GM13976 (cell line): Measurements from ENCODE around the gene ARHGAP6.

Source experiments
- DNase-seq: peaks from one replicate; pipeline ENCODE4 v3.0.0; 2012; ENCODE audit warnings: low spot score
- in situ Hi-C: fragments of 300-500 bp; cut with MboI; formaldehyde crosslinking; loops from one replicate; pipeline ENCODE4 v1.12.0; 2022; ENCODE audit warnings: low sequenced_read_pairs, mixed read lengths, inconsistent platforms; ENCODE audit not compliant: unreplicated experiment
- TF ChIP-seq, protein P1 (sequence below): IDR thresholded peaks from 2 replicates; pipeline ENCODE4 v1.5.1; 2012; ENCODE audit warnings: borderline replicate concordance, mild to moderate bottlenecking; ENCODE audit not compliant: insufficient read depth; ENCODE audit errors: extremely low read depth, missing control alignments, control extremely low read depth

The ARHGAP6 gene

DNA sequence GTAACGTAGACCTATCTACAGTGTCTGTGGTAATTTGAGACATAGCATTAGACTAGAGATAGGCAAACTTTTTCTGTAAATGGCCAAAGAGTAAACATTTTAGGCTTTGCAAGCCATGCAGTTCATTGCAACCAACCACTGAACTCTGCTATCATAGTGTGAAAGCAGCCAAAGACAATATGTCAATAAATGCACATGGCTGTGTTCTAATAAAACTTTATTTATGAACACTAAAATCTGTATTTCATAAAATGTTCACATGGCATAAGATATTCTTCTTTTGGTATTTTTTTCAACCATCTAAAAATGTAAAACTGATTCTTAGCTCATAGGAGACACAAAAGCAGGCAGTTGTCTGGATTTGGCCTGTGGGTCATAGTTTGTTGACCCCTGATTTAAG is 251.6 kb downstream of the ARHGAP6 start:
- no peak for DNase-seq
- TF ChIP-seq, protein P1, sequence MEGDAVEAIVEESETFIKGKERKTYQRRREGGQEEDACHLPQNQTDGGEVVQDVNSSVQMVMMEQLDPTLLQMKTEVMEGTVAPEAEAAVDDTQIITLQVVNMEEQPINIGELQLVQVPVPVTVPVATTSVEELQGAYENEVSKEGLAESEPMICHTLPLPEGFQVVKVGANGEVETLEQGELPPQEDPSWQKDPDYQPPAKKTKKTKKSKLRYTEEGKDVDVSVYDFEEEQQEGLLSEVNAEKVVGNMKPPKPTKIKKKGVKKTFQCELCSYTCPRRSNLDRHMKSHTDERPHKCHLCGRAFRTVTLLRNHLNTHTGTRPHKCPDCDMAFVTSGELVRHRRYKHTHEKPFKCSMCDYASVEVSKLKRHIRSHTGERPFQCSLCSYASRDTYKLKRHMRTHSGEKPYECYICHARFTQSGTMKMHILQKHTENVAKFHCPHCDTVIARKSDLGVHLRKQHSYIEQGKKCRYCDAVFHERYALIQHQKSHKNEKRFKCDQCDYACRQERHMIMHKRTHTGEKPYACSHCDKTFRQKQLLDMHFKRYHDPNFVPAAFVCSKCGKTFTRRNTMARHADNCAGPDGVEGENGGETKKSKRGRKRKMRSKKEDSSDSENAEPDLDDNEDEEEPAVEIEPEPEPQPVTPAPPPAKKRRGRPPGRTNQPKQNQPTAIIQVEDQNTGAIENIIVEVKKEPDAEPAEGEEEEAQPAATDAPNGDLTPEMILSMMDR: no peak
- in situ Hi-C loops: no loop called here

DNA sequence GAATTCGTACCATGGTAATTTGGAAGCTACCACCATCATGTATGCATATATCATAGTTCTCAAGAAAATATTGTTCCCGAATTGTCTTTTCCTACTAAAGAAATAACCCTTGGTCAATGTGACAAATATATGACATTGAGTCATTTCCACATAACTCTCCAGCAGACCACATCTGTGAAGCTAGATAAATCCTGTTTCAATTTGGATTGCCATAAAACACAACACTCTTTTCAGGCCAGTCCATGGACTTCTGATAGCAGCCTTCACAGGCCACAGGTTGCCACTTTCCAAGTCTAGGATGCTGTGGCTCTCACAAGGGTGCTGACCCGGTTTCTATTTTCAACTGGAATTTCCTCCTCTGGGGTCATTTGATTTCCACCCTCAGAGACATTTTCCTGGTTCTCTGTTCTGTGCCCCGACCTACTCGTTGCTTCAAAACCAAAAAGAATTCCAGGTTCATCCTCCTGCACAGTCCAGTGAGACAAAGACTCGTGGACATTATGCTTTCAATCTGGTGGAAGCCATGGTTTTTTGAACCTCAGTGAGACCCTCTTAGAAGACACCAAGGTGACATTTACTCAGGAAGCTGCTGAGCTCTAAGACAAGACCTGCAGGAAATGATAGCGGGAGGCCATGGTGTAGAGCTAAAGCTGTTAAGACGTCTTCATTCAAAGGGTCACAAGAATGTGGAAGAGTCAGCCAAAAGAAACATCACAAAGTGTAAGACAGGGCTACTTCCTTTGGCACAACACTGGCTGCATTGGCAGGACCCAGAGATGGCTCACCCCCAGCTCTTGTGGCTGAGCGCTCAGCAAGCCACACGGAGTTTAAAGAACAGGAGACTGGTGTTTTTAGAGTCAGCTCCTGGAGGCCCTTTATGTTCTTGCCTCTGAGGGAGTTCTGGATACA is 252.8 kb downstream of the ARHGAP6 start:
- in situ Hi-C loops: no loop called here
- no peak for DNase-seq
- TF ChIP-seq, protein P1: no peak

DNA sequence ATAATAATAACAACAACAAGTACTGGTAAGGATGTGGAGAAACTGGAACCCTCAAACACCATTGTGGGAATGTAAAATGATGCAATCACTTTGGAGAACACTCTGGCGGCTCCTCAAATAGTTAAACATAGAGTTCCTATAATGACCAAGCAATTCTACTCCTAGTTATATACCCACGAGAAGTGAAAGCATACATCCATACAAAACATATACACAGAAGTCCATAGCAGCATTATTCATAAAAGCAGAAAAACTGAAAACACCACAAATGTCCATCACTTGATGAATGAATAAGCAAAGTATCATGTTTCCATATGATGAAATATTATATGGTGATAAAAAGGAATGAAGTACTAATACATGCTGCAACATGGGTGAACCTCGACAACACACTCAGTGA is 255.8 kb downstream of the ARHGAP6 start:
- TF ChIP-seq, protein P1: no peak
- in situ Hi-C loops: no loop called here
- no peak for DNase-seq

DNA sequence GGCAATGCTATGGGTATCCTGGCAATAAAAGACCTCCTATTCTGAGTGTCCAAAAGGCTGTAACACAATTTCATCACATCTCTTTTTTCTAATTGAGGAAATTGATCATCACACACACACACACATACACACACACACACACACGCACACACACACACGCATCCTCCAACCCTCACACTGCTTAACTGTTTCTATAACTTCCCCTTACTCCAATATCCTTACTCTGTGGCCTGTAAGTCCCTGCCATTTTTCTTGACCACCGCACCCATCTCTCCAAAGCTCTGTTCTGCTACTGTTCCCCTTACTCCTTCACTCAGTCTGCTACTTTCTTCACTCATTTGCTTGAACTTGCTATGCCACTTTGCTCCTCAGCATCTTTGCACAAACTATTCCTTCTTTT is 256.9 kb downstream of the ARHGAP6 start:
- DNase-seq: no peak
- in situ Hi-C loops: no loop called here
- TF ChIP-seq, protein P1: no peak

DNA sequence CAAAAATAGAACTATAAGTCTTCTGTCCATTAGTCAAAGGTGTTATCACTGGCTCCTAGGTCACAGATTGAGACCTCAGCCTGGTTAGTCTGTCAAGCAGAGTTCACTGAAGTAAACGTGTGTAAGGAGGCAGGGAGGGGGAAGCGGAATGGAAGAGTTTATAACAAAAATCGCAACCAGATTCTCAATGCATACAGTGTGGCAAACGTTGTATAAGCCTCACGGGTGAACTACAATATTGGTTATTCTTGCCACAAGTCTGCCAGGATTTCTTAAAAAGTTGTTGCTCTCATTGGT is 257.7 kb downstream of the ARHGAP6 start:
- DNase-seq: no peak
- TF ChIP-seq, protein P1: no peak
- in situ Hi-C loops: no loop called here

DNA sequence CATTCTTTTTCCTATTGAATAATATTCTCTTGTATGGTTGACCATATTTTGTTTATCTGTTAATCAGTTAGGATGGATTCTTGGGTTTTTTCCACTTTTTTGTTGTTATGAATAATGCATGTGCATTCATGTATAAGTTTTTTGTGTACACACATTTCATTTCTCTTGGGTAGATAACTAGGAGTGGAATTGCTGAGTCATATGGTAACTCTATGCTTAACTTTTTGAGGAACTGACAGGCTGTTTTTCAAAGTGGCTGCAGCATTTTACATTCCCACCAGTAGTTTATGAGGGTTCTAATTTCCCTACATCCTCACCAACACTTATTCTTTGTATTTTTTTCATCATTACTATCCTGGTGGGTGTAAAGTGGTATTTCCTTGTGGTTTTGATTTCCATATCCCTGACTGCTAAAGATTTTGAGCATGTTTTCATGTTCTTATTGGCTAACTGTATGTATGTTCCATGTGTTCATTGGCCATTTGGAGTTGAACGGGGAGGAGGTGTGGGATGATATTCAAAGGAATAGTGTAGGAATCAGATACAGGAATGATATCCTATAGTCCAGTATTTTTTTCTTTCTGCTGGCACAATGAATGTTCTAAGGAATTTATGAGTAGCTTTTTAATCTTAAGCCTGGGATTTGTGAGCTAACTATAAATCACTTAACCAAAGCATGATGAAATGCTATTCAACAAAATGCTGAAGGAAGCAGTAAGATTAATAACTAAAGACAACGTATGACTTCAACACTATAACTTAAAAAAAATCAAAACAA is 258.2 kb downstream of the ARHGAP6 start:
- no peak for DNase-seq
- TF ChIP-seq, protein P1: no peak
- in situ Hi-C loops: no loop called here
